Neural cell (in vitro differentiated cells): ENCODE measurements around the gene UTP14C. TPM values are rescaled to one million over a fixed set of nuclear protein-coding genes. Genes with fewer than 3 reads are reported as not detected.
"Not testable (repeated sequence)": the region's sequence is repeated elsewhere in the genome, so short reads cannot be mapped to it uniquely, and the experiment has no call there.

Experiments used
- H2AFZ ChIP-seq: fragments of 200-600, 300-800 bp; sonication (generic), shearing (Covaris generic); 2 replicates; pipeline ENCODE4 v1.6.0; 2014; ENCODE audit warnings: low read depth, mild to moderate bottlenecking, antibody characterized with exemption, low read length, moderate library complexity
- H3F3A ChIP-seq: fragments of 200-600 bp; shearing (Covaris generic); 2 replicates; pipeline ENCODE4 v1.6.1; 2016; ENCODE audit warnings: mild to moderate bottlenecking, moderate library complexity, mixed read lengths, antibody characterized with exemption, low read length; ENCODE audit not compliant: insufficient read depth, poor library complexity, severe bottlenecking
- H3K27ac ChIP-seq: fragments of 200-600, 300-800 bp; sonication (generic), shearing (Covaris generic); 2 replicates; pipeline ENCODE4 v1.5.1; 2014; ENCODE audit warnings: mild to moderate bottlenecking, low read length, moderate library complexity
- H3K27me3 ChIP-seq: fragments of 300-800, 200-600 bp; sonication (generic), shearing (Covaris generic); 2 replicates; pipeline ENCODE4 v1.6.0; 2014; ENCODE audit warnings: mild to moderate bottlenecking, low read depth, low read length, moderate library complexity; ENCODE audit not compliant: insufficient read depth
- H3K36me3 ChIP-seq: fragments of 300-800, 200-600 bp; sonication (generic), shearing (Covaris generic); 2 replicates; pipeline ENCODE4 v1.5.1; 2014; ENCODE audit warnings: mild to moderate bottlenecking, antibody characterized with exemption, low read length, moderate library complexity; ENCODE audit not compliant: insufficient read depth
- H3K4me2 ChIP-seq: fragments of 300-800, 200-600 bp; sonication (generic), shearing (Covaris generic); 2 replicates; pipeline ENCODE4 v1.6.0; 2014; ENCODE audit warnings: mild to moderate bottlenecking, low read length
- H3K4me3 ChIP-seq: fragments of 300-800, 200-600 bp; sonication (generic), shearing (Covaris generic); 2 replicates; pipeline ENCODE4 v1.5.1; 2014; ENCODE audit warnings: mild to moderate bottlenecking, low read length, moderate library complexity
- H3K79me2 ChIP-seq: fragments of 200-600 bp; shearing (Covaris generic); replicated peaks from 2 replicates; pipeline ENCODE4 v1.6.0; 2014; ENCODE audit warnings: mild to moderate bottlenecking, low read length, moderate library complexity; ENCODE audit not compliant: insufficient read depth
- H3K9ac ChIP-seq: fragments of 300-800, 200-600 bp; sonication (generic), shearing (Covaris generic); 2 replicates; pipeline ENCODE4 v1.6.1; 2016; ENCODE audit warnings: mild to moderate bottlenecking, low read length, mixed read lengths
- H3K9me2 ChIP-seq: fragments of 200-600 bp; shearing (Covaris generic); 2 replicates; pipeline ENCODE4 v1.6.1; 2016; ENCODE audit warnings: mild to moderate bottlenecking, low read length, mixed read lengths; ENCODE audit not compliant: insufficient read depth
- H3K9me3 ChIP-seq: fragments of 200-600, 300-800 bp; sonication (generic), shearing (Covaris generic); 2 replicates; pipeline ENCODE4 v1.6.1; 2016; ENCODE audit warnings: mild to moderate bottlenecking, mixed run types, low read length, moderate library complexity, mixed read lengths
- H4K20me1 ChIP-seq: fragments of 200-600 bp; shearing (Covaris generic); 2 replicates; pipeline ENCODE4 v1.6.1; 2016; ENCODE audit warnings: mild to moderate bottlenecking, mixed run types; ENCODE audit not compliant: insufficient read depth
- CTCF ChIP-seq: fragments of 450-650 bp; IDR thresholded peaks from 2 replicates; pipeline ENCODE4 v1.5.1; 2014; ENCODE audit warnings: antibody characterized with exemption, mild to moderate bottlenecking, moderate library complexity; ENCODE audit not compliant: poor library complexity, severe bottlenecking
- EP300 ChIP-seq: fragments of 450-650 bp; conservative IDR thresholded peaks from 2 replicates; pipeline ENCODE4 v1.6.1; 2014; ENCODE audit warnings: antibody characterized with exemption, mild to moderate bottlenecking, moderate library complexity; ENCODE audit not compliant: poor library complexity, severe bottlenecking
- EZH2 ChIP-seq: fragments of 200-600, 300-800 bp; shearing (Covaris generic), sonication (generic); IDR thresholded peaks from 2 replicates; pipeline ENCODE4 v1.6.1; 2014; ENCODE audit warnings: antibody characterized with exemption, low read length, borderline replicate concordance, mild to moderate bottlenecking; ENCODE audit not compliant: insufficient read depth, poor library complexity, severe bottlenecking
- MXI1 ChIP-seq: fragments of 450-650 bp; conservative IDR thresholded peaks from 2 replicates; pipeline ENCODE4 v1.6.1; 2014; ENCODE audit warnings: antibody characterized with exemption, mild to moderate bottlenecking; ENCODE audit not compliant: poor library complexity, severe bottlenecking
- POLR2AphosphoS5 ChIP-seq: IDR thresholded peaks from 2 replicates; pipeline ENCODE4 v1.6.1; 2012
- RAD21 ChIP-seq: fragments of 450-650 bp; conservative IDR thresholded peaks from 2 replicates; pipeline ENCODE4 v1.6.1; 2014; ENCODE audit warnings: antibody characterized with exemption, mild to moderate bottlenecking, moderate library complexity
- REST ChIP-seq: IDR thresholded peaks from 2 replicates; pipeline ENCODE4 v1.6.1; 2012; ENCODE audit warnings: borderline replicate concordance
- SMC3 ChIP-seq: fragments of 450-650 bp; conservative IDR thresholded peaks from 2 replicates; pipeline ENCODE4 v1.6.1; 2014; ENCODE audit warnings: antibody characterized with exemption, mild to moderate bottlenecking, moderate library complexity; ENCODE audit not compliant: poor library complexity
- TAF1 ChIP-seq: IDR thresholded peaks from 2 replicates; pipeline ENCODE4 v1.6.1; 2012; ENCODE audit warnings: low read depth
- polyA plus RNA-seq: library from polyadenylated mRNA; depleted of rRNA; stranded (reverse); fragments of >200 nt; gene quantifications from 2 replicates; pipeline ENCODE4 v1.2.3, GENCODE V29; 2014

The UTP14C gene
- polyA plus RNA-seq, 1 donor from 2014 or later = 16.3 TPM

- Histone ChIP-seq H3K36me3 (no peaks in the 10 kb centered on the region), H3K4me3 (no peak overlapping the region), H3K4me2 (no peak overlapping the region), H4K20me1 (no peaks in the 10 kb centered on the region), H3F3A (no peaks in the 10 kb centered on the region), H3K27me3 (no peaks in the 10 kb centered on the region), H3K79me2 (no peaks in the 10 kb centered on the region), H3K9me3 (peaks cover 5% of the 10 kb centered on the region), H3K9ac (no peak overlapping the region), H3K27ac (no peak overlapping the region), H3K9me2 (no peaks in the 10 kb centered on the region), H2AFZ (no peak overlapping the region)
- no peak for TF ChIP-seq CTCF
- no peak for TF ChIP-seq RAD21
- TF ChIP-seq EZH2 = no peak
- TF ChIP-seq TAF1 = no peak
- TF ChIP-seq POLR2AphosphoS5 = no peak
- no peak for TF ChIP-seq MXI1
- TF ChIP-seq REST = no peak
- TF ChIP-seq SMC3 = no peak
- no peak for TF ChIP-seq EP300
Observed at GRCh38 chr13:51981355-51981754, 43.1 kb upstream of the UTP14C start.

GRCh38 chr13:51983292-51983691, 41.2 kb upstream of the UTP14C start:
- not testable (repeated sequence) for H3K79me2 ChIP-seq, H4K20me1 ChIP-seq, H3K4me2 ChIP-seq, H3K36me3 ChIP-seq, H3F3A ChIP-seq, H3K9me2 ChIP-seq, H3K27ac ChIP-seq, H3K27me3 ChIP-seq, H3K4me3 ChIP-seq, H3K9me3 ChIP-seq, H2AFZ ChIP-seq, H3K9ac ChIP-seq

- not testable (repeated sequence) for H3K36me3 ChIP-seq, H3K9me3 ChIP-seq, H4K20me1 ChIP-seq, H3K4me3 ChIP-seq, H3K4me2 ChIP-seq, H3K9me2 ChIP-seq, H3K9ac ChIP-seq, H3K27ac ChIP-seq, H2AFZ ChIP-seq, H3K27me3 ChIP-seq, H3K79me2 ChIP-seq, H3F3A ChIP-seq
Observed at GRCh38 chr13:51984904-51985303, 39.6 kb upstream of the UTP14C start.
